ENCODE results near the gene KLHDC4.

GRCh38 chr16:87677830-87678229 is 88.0 kb downstream of the KLHDC4 start:
- TF ChIP-seq POLR2A (IDR thresholded peaks at IDR 0.05): no peak
- TF ChIP-seq CTCF (IDR thresholded peaks at IDR 0.05): no peak
- no peak for TF ChIP-seq POLR2AphosphoS5 (IDR thresholded peaks at IDR 0.05)
- no peak for TF ChIP-seq EP300 (IDR thresholded peaks at IDR 0.05)
